ENCODE data around the gene ZNRF2.

Gene ZNRF2

GRCh38 chr7:30309842-30310435 lies 25.5 kb downstream of the ZNRF2 start:
- peaks cover 94% of the 10 kb centered on the region for H3K79me2 ChIP-seq (ENCODE audit: insufficient read depth, low read length)
- H3K4me2 ChIP-seq (ENCODE audit: low read length): no peak overlapping the region
- 0 out of 2 replicates have a peak, but pooled peaks cover 3% of the 10 kb centered on the region for H4K20me1 ChIP-seq (ENCODE audit: insufficient read depth, low read length)
- no peaks in the 10 kb centered on the region for H3K36me3 ChIP-seq (ENCODE audit: insufficient read depth, low read length)
- H3K9me2 ChIP-seq (ENCODE audit: low read depth, low read length): no peaks in the 10 kb centered on the region
- H3K4me3 ChIP-seq (ENCODE audit: low read depth, low read length, poor library complexity, severe bottlenecking): no peak overlapping the region
- TF ChIP-seq EZH2 (IDR thresholded peaks at IDR 0.05; ENCODE audit: borderline replicate concordance, low read length): no peak
- TF ChIP-seq CTCF (IDR thresholded peaks at IDR 0.05; ENCODE audit: low read length): no peak
- H3K4me1 ChIP-seq (ENCODE audit: insufficient read depth, low read length, severe bottlenecking): peaks cover 32% of the 10 kb centered on the region
- no peaks in the 10 kb centered on the region for H3K27me3 ChIP-seq (ENCODE audit: insufficient read depth, low read length)
- H3F3A ChIP-seq (ENCODE audit: insufficient read depth, low read length): no peaks in the 10 kb centered on the region
- no peak overlapping the region for H2AFZ ChIP-seq (ENCODE audit: low read length)
- H3K27ac ChIP-seq (ENCODE audit: low read depth, low read length, poor library complexity, severe bottlenecking): no peak overlapping the region
- H3K9me3 ChIP-seq (ENCODE audit: low read length): peaks cover 7% of the 10 kb centered on the region; the same call in 1 of the 2 replicates
- H3K9ac ChIP-seq (ENCODE audit: low read length): no peak overlapping the region

- Histone ChIP-seq H3F3A (ENCODE audit: insufficient read depth, low read length) (no peaks in the 10 kb centered on the region), H3K79me2 (ENCODE audit: insufficient read depth, low read length) (peaks cover 85% of the 10 kb centered on the region), H3K4me2 (ENCODE audit: low read length) (no peak overlapping the region), H3K36me3 (ENCODE audit: insufficient read depth, low read length) (no peaks in the 10 kb centered on the region), H3K9me3 (ENCODE audit: low read length) (peaks cover 7% of the 10 kb centered on the region; the same call in 1 of the 2 replicates), H2AFZ (ENCODE audit: low read length) (no peak overlapping the region), H3K27ac (ENCODE audit: low read depth, low read length, poor library complexity, severe bottlenecking) (no peak overlapping the region), H3K4me1 (ENCODE audit: insufficient read depth, low read length, severe bottlenecking) (peaks cover 32% of the 10 kb centered on the region), H3K4me3 (ENCODE audit: low read depth, low read length, poor library complexity, severe bottlenecking) (no peak overlapping the region), H3K27me3 (ENCODE audit: insufficient read depth, low read length) (no peaks in the 10 kb centered on the region), H4K20me1 (ENCODE audit: insufficient read depth, low read length) (0 out of 2 replicates have a peak, but pooled peaks cover 3% of the 10 kb centered on the region), H3K9me2 (ENCODE audit: low read depth, low read length) (no peaks in the 10 kb centered on the region), H3K9ac (ENCODE audit: low read length) (no peak overlapping the region)
- TF ChIP-seq CTCF (IDR thresholded peaks at IDR 0.05; ENCODE audit: low read length) (no peak), EZH2 (IDR thresholded peaks at IDR 0.05; ENCODE audit: borderline replicate concordance, low read length) (no peak)
Measured at GRCh38 chr7:30310674-30311362, 26.4 kb downstream of the ZNRF2 start.

GRCh38 chr7:30312178-30312577 lies 27.8 kb downstream of the ZNRF2 start:
- Histone ChIP-seq H3K36me3 (ENCODE audit: insufficient read depth, low read length) (no peaks in the 10 kb centered on the region), H3K9ac (ENCODE audit: low read length) (no peak overlapping the region), H3K79me2 (ENCODE audit: insufficient read depth, low read length) (peaks cover 82% of the 10 kb centered on the region), H3F3A (ENCODE audit: insufficient read depth, low read length) (no peaks in the 10 kb centered on the region), H3K27ac (ENCODE audit: low read depth, low read length, poor library complexity, severe bottlenecking) (no peak overlapping the region), H4K20me1 (ENCODE audit: insufficient read depth, low read length) (no peaks in the 10 kb centered on the region), H3K9me3 (ENCODE audit: low read length) (peaks cover 3% of the 10 kb centered on the region; the same call in 1 of the 2 replicates), H3K4me3 (ENCODE audit: low read depth, low read length, poor library complexity, severe bottlenecking) (no peak overlapping the region), H3K4me2 (ENCODE audit: low read length) (no peak overlapping the region), H3K4me1 (ENCODE audit: insufficient read depth, low read length, severe bottlenecking) (peaks cover 35% of the 10 kb centered on the region), H3K9me2 (ENCODE audit: low read depth, low read length) (no peaks in the 10 kb centered on the region), H3K27me3 (ENCODE audit: insufficient read depth, low read length) (no peaks in the 10 kb centered on the region), H2AFZ (ENCODE audit: low read length) (no peak overlapping the region)
- TF ChIP-seq EZH2 (IDR thresholded peaks at IDR 0.05; ENCODE audit: borderline replicate concordance, low read length): no peak

Measured in OCI-LY1 (cell line).